KMS-11 (cell line): ENCODE data around the gene GNAZ.

Experiments used
- H2AFZ ChIP-seq: fragments of 200-600 bp; sonication (generic); 2 replicates; pipeline ENCODE4 v1.6.1; 2016; ENCODE audit warnings: antibody characterized with exemption, mixed run types, low read depth
- H3K27ac ChIP-seq: fragments of 200-600 bp; sonication (generic); 2 replicates; pipeline ENCODE4 v1.6.1; 2016; ENCODE audit warnings: mild to moderate bottlenecking, mixed run types
- H3K27me3 ChIP-seq: fragments of 200-600 bp; sonication (generic); 2 replicates; pipeline ENCODE4 v1.6.1; 2017; ENCODE audit warnings: mild to moderate bottlenecking, low read depth, mixed run types, moderate library complexity; ENCODE audit not compliant: insufficient read depth
- H3K36me3 ChIP-seq: fragments of 200-600 bp; sonication (generic); 2 replicates; pipeline ENCODE4 v1.6.1; 2017; ENCODE audit warnings: mild to moderate bottlenecking, mixed run types; ENCODE audit not compliant: insufficient read depth
- H3K4me1 ChIP-seq: fragments of 200-600 bp; sonication (generic); 2 replicates; pipeline ENCODE4 v1.6.1; 2016; ENCODE audit warnings: mild to moderate bottlenecking, low read depth, mixed run types; ENCODE audit not compliant: poor library complexity, severe bottlenecking
- H3K4me2 ChIP-seq: fragments of 200-600 bp; sonication (generic); 2 replicates; pipeline ENCODE4 v1.7.0; 2016; ENCODE audit warnings: mild to moderate bottlenecking, mixed run types
- H3K4me3 ChIP-seq: fragments of 200-600 bp; sonication (generic); IDR thresholded peaks from 2 replicates; pipeline ENCODE4 v1.6.1; 2017; ENCODE audit warnings: low read depth, low read length, mixed read lengths; ENCODE audit not compliant: insufficient read depth
- H3K79me2 ChIP-seq: fragments of 200-600 bp; sonication (generic); 2 replicates; pipeline ENCODE4 v1.6.1; 2016; ENCODE audit warnings: low read depth, mixed run types; ENCODE audit not compliant: insufficient read depth
- H3K9ac ChIP-seq: fragments of 200-600 bp; sonication (generic); 2 replicates; pipeline ENCODE4 v1.6.1; 2016; ENCODE audit warnings: mild to moderate bottlenecking, mixed run types
- H4K20me1 ChIP-seq: fragments of 200-600 bp; sonication (generic); 2 replicates; pipeline ENCODE4 v1.6.1; 2016; ENCODE audit warnings: mild to moderate bottlenecking, mixed run types; ENCODE audit not compliant: insufficient read depth
- TF ChIP-seq, protein P1 (sequence below): fragments of 200-600 bp; sonication (generic); conservative IDR thresholded peaks from 2 replicates; pipeline ENCODE4 v1.6.1; 2017; ENCODE audit warnings: low read depth, mild to moderate bottlenecking, antibody characterized with exemption, low read length, moderate library complexity, mixed read lengths

The GNAZ gene

DNA sequence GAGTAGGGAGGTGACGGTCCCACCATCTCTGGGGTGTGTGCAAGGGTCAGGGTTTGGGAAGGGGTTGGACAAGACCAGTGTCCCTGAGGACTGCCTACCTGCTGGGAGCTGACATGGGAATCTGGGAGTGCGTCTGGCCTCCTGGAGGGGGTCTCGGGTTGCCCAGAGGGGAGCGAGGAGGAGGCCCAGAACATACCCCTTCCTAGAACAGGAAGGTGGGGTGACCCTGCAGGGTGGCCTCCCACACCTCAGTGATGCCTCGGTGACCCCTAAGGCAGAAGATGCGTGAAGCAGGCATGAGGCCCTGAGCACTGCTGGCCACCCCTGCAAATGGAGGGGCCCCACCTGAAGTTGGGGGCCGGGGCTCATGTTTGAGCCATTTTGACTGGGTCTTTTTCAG is 45.0 kb downstream of the GNAZ start:
- Histone ChIP-seq H3K4me3 (no peak overlapping the region), H3K4me1 (no peaks in the 10 kb centered on the region), H3K79me2 (no peaks in the 10 kb centered on the region), H2AFZ (no peak overlapping the region), H3K27ac (no peak overlapping the region), H3K27me3 (no peaks in the 10 kb centered on the region), H3K4me2 (no peak overlapping the region), H3K9ac (no peak overlapping the region), H4K20me1 (no peaks in the 10 kb centered on the region), H3K36me3 (no peaks in the 10 kb centered on the region)
- TF ChIP-seq, protein P1, sequence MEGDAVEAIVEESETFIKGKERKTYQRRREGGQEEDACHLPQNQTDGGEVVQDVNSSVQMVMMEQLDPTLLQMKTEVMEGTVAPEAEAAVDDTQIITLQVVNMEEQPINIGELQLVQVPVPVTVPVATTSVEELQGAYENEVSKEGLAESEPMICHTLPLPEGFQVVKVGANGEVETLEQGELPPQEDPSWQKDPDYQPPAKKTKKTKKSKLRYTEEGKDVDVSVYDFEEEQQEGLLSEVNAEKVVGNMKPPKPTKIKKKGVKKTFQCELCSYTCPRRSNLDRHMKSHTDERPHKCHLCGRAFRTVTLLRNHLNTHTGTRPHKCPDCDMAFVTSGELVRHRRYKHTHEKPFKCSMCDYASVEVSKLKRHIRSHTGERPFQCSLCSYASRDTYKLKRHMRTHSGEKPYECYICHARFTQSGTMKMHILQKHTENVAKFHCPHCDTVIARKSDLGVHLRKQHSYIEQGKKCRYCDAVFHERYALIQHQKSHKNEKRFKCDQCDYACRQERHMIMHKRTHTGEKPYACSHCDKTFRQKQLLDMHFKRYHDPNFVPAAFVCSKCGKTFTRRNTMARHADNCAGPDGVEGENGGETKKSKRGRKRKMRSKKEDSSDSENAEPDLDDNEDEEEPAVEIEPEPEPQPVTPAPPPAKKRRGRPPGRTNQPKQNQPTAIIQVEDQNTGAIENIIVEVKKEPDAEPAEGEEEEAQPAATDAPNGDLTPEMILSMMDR = no peak

DNA sequence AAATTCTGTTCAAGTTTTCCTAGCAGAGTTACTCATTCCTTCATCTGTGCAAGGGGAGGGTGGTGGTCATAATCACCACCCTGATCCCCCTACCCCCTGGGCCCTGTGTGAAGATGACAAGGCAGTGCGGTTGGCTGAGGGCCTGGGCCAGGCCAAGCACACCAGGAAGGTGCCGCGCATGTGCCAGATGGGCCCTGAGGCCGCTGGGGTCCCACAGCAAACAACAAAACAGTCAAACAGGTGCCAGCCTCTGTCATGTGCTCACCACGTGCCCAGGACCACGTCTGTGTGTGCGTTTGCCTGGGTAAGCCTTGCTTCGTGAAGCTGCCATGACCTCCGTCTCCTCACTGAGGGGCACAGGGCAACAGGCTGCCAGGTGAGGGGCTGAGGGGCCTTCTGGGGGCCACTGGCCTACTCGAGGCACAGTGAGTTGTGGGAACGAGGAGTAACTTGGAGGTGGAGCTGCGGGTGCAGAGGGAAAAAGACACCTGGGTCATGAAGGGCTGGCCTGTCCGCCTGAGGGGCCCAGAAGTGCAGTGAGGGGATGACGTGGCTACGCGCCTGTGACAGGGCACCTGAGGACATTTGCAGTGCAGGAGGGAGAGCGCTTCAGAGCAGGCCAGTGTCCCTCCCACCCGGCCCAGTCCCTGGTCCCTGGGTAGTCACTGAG is 45.6 kb downstream of the GNAZ start:
- Histone ChIP-seq H3K36me3 (no peaks in the 10 kb centered on the region), H3K4me1 (no peaks in the 10 kb centered on the region), H3K79me2 (no peaks in the 10 kb centered on the region), H3K4me2 (no peak overlapping the region), H3K4me3 (no peak overlapping the region), H2AFZ (no peak overlapping the region), H3K27me3 (no peaks in the 10 kb centered on the region), H4K20me1 (no peaks in the 10 kb centered on the region), H3K27ac (no peak overlapping the region), H3K9ac (no peak overlapping the region)
- TF ChIP-seq, protein P1 = no peak

DNA sequence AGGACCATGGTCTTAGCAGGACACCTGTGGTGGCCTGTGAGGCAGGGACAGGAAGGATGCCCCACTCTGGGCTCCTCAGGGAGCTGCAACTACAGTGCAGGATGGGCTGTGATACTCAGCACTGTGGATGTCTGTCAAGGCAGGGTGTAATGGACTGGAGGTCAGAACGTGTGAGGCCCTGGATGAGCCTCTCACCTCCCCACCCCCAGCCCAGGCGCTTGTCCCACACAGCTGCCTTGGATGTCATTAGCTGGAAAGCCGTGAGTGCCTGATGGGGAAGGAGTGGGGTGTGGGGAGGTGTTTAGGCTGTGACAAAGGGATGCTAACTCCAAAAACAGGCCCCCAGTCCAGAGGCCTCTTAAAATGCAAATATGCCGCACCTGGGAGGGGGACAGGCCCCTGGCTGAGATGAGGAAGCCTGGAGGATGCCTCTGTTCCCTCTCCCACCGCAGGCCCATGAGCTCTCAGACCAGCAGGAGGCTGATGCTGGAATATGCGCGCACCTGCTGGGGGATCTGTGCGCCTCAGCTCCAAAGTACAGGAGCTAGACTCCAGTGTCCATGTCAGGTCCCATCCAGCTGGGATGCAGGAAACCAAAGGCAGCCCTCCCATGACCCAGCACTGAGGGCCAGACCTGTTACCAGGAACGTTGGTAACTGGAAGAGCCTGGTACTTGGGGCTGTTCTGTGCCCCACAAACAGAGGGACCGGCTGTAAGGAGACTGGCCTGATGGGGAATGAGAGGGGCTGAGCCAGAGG is 46.4 kb downstream of the GNAZ start:
- peaks cover 5% of the 10 kb centered on the region for H3K4me1 ChIP-seq
- no peak overlapping the region for H3K9ac ChIP-seq
- TF ChIP-seq, protein P1 = no peak

DNA sequence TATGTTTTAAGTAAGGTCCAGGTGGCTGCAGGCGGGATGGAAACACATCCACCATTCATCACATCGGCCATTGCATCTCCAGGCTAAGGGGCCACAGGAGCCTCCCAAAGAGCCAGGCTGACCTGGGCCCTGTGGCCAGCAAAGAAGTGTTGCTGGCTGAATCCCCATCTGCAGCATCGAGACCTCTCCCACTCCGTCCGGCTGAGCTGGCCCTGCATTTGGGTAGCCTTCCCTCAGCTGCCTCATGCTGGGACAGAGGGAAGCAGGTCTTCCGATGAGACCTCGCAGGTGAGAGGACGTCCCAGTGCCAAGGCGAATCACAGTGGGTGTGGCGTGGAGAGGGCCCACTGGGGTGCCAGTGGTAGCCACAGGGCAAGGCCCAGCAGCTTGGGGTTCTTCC is 47.0 kb downstream of the GNAZ start:
- H3K27ac ChIP-seq = no peak overlapping the region
- peaks cover 9% of the 10 kb centered on the region for H3K4me1 ChIP-seq
- no peaks in the 10 kb centered on the region for H3K36me3 ChIP-seq
- H3K9ac ChIP-seq = no peak overlapping the region
- no peaks in the 10 kb centered on the region for H3K79me2 ChIP-seq
- TF ChIP-seq, protein P1 = no peak
- no peak overlapping the region for H3K4me3 ChIP-seq
- H2AFZ ChIP-seq = no peak overlapping the region
- H4K20me1 ChIP-seq = no peaks in the 10 kb centered on the region
- H3K27me3 ChIP-seq = no peaks in the 10 kb centered on the region
- H3K4me2 ChIP-seq = no peak overlapping the region

More for the DNA sequence above, 46.4 kb downstream of the GNAZ start:
- H3K4me2 ChIP-seq = no peak overlapping the region
- no peak overlapping the region for H3K4me3 ChIP-seq
- no peaks in the 10 kb centered on the region for H4K20me1 ChIP-seq
- no peak overlapping the region for H3K27ac ChIP-seq
- H3K36me3 ChIP-seq = no peaks in the 10 kb centered on the region
- no peaks in the 10 kb centered on the region for H3K27me3 ChIP-seq
- no peak overlapping the region for H2AFZ ChIP-seq
- H3K79me2 ChIP-seq = no peaks in the 10 kb centered on the region
